GM21447 (cell line): ENCODE data around the gene UTY.
A peak's percentile ranks its signal among the peaks of the same experiment; 100 is the strongest.

ENCODE experiments used
- ATAC-seq: cut with Tn5 transposase; IDR thresholded peaks from one replicate; pipeline ENCODE4 v1.9.1; 2021; ENCODE audit not compliant: unreplicated experiment

Gene UTY

GRCh38 chrY:13416869-13417661 is 62.8 kb downstream of the UTY start:
- ATAC-seq: peak; percentile 76

GRCh38 chrY:13415556-13415955 is 64.3 kb downstream of the UTY start:
- no peak for ATAC-seq

- ATAC-seq: no peak
Observed at GRCh38 chrY:13398876-13399275, 81.0 kb downstream of the UTY start.

- ATAC-seq: peak; percentile 78
Observed at GRCh38 chrY:13381110-13381683, 98.6 kb downstream of the UTY start.

- ATAC-seq: peak; percentile 29
Observed at GRCh38 chrY:13370868-13371800, 108.7 kb downstream of the UTY start.

- ATAC-seq: peak; percentile 60
Observed at GRCh38 chrY:13370245-13370644, 109.6 kb downstream of the UTY start.

- no peak for ATAC-seq
Observed at GRCh38 chrY:13368513-13368845, 111.4 kb downstream of the UTY start.

- no peak for ATAC-seq
Observed at GRCh38 chrY:13363641-13364040, 116.2 kb downstream of the UTY start.

GRCh38 chrY:13362662-13363061 is 117.2 kb downstream of the UTY start:
- ATAC-seq: no peak

GRCh38 chrY:13361656-13362636 is 117.9 kb downstream of the UTY start:
- ATAC-seq: no peak

GRCh38 chrY:13351443-13351842 is 128.4 kb downstream of the UTY start:
- ATAC-seq: no peak

- no peak for ATAC-seq
Observed at GRCh38 chrY:13347106-13347505, 132.7 kb downstream of the UTY start.

GRCh38 chrY:13345549-13345948 is 134.3 kb downstream of the UTY start:
- no peak for ATAC-seq

- ATAC-seq: no peak
Observed at GRCh38 chrY:13343307-13343946, 136.4 kb downstream of the UTY start.

GRCh38 chrY:13339939-13340338 is 139.9 kb downstream of the UTY start:
- ATAC-seq: no peak

- ATAC-seq: no peak
Observed at GRCh38 chrY:13339381-13339780, 140.5 kb downstream of the UTY start.

GRCh38 chrY:13338711-13339110 is 141.1 kb downstream of the UTY start:
- ATAC-seq: no peak

- ATAC-seq: no peak
Observed at GRCh38 chrY:13337934-13338333, 141.9 kb downstream of the UTY start.

GRCh38 chrY:13333791-13334190 is 146.0 kb downstream of the UTY start:
- ATAC-seq: no peak

GRCh38 chrY:13330651-13331050 is 149.2 kb downstream of the UTY start:
- ATAC-seq: no peak
